Measurements from ENCODE around the gene BRSK2.
"Not testable (repeated sequence)": the region's sequence is repeated elsewhere in the genome, so short reads cannot be mapped to it uniquely, and the experiment has no call there.

Gene BRSK2

GRCh38 chr11:1409108-1409851 is 19.5 kb downstream of the BRSK2 start:
- no peak for DNase-seq (ENCODE audit: low read depth, low spot score)

GRCh38 chr11:1409852-1410125 is 20.1 kb downstream of the BRSK2 start:
- DNase-seq (ENCODE audit: low read depth, low spot score), result not testable (repeated sequence)

- no peak for DNase-seq (ENCODE audit: low read depth, low spot score)
These were observed 20.9 kb downstream of the BRSK2 start for GRCh38 chr11:1410366-1411291.

GRCh38 chr11:1411301-1411700 is 21.6 kb downstream of the BRSK2 start:
- DNase-seq (ENCODE audit: low read depth, low spot score), result no peak

- DNase-seq (ENCODE audit: low read depth, low spot score), result not testable (repeated sequence)
These were observed 22.0 kb downstream of the BRSK2 start for GRCh38 chr11:1411739-1412138.

GRCh38 chr11:1412377-1413095 is 22.8 kb downstream of the BRSK2 start:
- no peak for DNase-seq (ENCODE audit: low read depth, low spot score)

- no peak for DNase-seq (ENCODE audit: low read depth, low spot score)
These were observed 24.9 kb downstream of the BRSK2 start for GRCh38 chr11:1414650-1415049.

- no peak for DNase-seq (ENCODE audit: low read depth, low spot score)
These were observed 25.9 kb downstream of the BRSK2 start for GRCh38 chr11:1415631-1416030.

- not testable (repeated sequence) for DNase-seq (ENCODE audit: low read depth, low spot score)
These were observed 28.6 kb downstream of the BRSK2 start for GRCh38 chr11:1418192-1418795.

- no peak for DNase-seq (ENCODE audit: low read depth, low spot score)
These were observed 30.1 kb downstream of the BRSK2 start for GRCh38 chr11:1419811-1420210.

GRCh38 chr11:1421291-1421690 is 31.6 kb downstream of the BRSK2 start:
- DNase-seq (ENCODE audit: low read depth, low spot score), result no peak

GRCh38 chr11:1422481-1422880 is 32.7 kb downstream of the BRSK2 start:
- peak; percentile 42 for DNase-seq (ENCODE audit: low read depth, low spot score)

GRCh38 chr11:1422981-1423380 is 33.2 kb downstream of the BRSK2 start:
- no peak for DNase-seq (ENCODE audit: low read depth, low spot score)

GRCh38 chr11:1423406-1423805 is 33.7 kb downstream of the BRSK2 start:
- not testable (repeated sequence) for DNase-seq (ENCODE audit: low read depth, low spot score)

GRCh38 chr11:1425006-1425405 is 35.3 kb downstream of the BRSK2 start:
- no peak for DNase-seq (ENCODE audit: low read depth, low spot score)

GRCh38 chr11:1425439-1425838 is 35.7 kb downstream of the BRSK2 start:
- no peak for DNase-seq (ENCODE audit: low read depth, low spot score)

- no peak for DNase-seq (ENCODE audit: low read depth, low spot score)
These were observed 39.1 kb downstream of the BRSK2 start for GRCh38 chr11:1428762-1429316.

- DNase-seq (ENCODE audit: low read depth, low spot score), result no peak
These were observed 43.8 kb downstream of the BRSK2 start for GRCh38 chr11:1433568-1433967.

GRCh38 chr11:1433977-1434640 is 44.4 kb downstream of the BRSK2 start:
- DNase-seq (ENCODE audit: low read depth, low spot score), result no peak

GRCh38 chr11:1435479-1435819 is 45.7 kb downstream of the BRSK2 start:
- not testable (repeated sequence) for DNase-seq (ENCODE audit: low read depth, low spot score)

- DNase-seq (ENCODE audit: low read depth, low spot score), result no peak
These were observed 46.2 kb downstream of the BRSK2 start for GRCh38 chr11:1435820-1436467.
